ENCODE data around the gene MARCHF11.

- TF ChIP-seq ARNT (IDR thresholded peaks at IDR 0.05), result no peak
- TF ChIP-seq SP1 (IDR thresholded peaks at IDR 0.05), result no peak
- TF ChIP-seq FOXM1 (IDR thresholded peaks at IDR 0.05; ENCODE audit: borderline replicate concordance), result no peak
- TF ChIP-seq HDGF (IDR thresholded peaks at IDR 0.05; ENCODE audit: borderline replicate concordance), result no peak
- TF ChIP-seq TARDBP (IDR thresholded peaks at IDR 0.05), result no peak
- no peak for TF ChIP-seq FOXA1 (IDR thresholded peaks at IDR 0.05)
- TF ChIP-seq PKNOX1 (IDR thresholded peaks at IDR 0.05), result no peak
- no peak for TF ChIP-seq BHLHE40 (IDR thresholded peaks at IDR 0.05; ENCODE audit: borderline replicate concordance)
Measured at GRCh38 chr5:16066810-16067209, 112.8 kb downstream of the MARCHF11 start.
